Psoas muscle (tissue), 8 donors: ENCODE data around the gene ZNF334. TPM values are rescaled to one million over a fixed set of nuclear protein-coding genes. Genes with fewer than 3 reads are reported as not detected.
A peak's percentile ranks its signal among the peaks of the same experiment; 100 is the strongest.

Experiments used
- ATAC-seq, 4 donors: fragments of 200-7000 bp; cut with Tn5 transposase; one replicate each; pipeline ENCODE4 v1.9.1; 2020; ENCODE audit warnings: moderate library complexity in 3 of 4, mild to moderate bottlenecking in 2 of 4
- DNase-seq, 2 donors: peaks; one replicate each; pipeline ENCODE4 v3.0.0-alpha.2; 2020
- H3K27ac ChIP-seq: fragments of 200-600 bp; one replicate; pipeline ENCODE4 v1.8.0; 2022
- H3K27me3 ChIP-seq, 3 donors: fragments of 200-600 bp in 1 of 3; one replicate each; pipeline versions ENCODE4 v1.6.1 to v1.8.0; 2013 to 2022; ENCODE audit warnings: low read length in 2 of 3, mild to moderate bottlenecking in 2 of 3, moderate library complexity in 1 of 3; ENCODE audit not compliant: insufficient read depth in 3 of 3
- H3K36me3 ChIP-seq, 2 donors: fragments of 200-600 bp in 1 of 2; one replicate each; pipeline versions ENCODE4 v1.6.1 to v1.8.0; 2013 to 2022; ENCODE audit warnings: low read depth in 1 of 2, mild to moderate bottlenecking in 1 of 2, moderate library complexity in 1 of 2; ENCODE audit not compliant: insufficient read depth in 1 of 2
- H3K4me1 ChIP-seq: fragments of 200-600 bp; one replicate; pipeline ENCODE4 v1.8.0; 2022
- H3K4me3 ChIP-seq: fragments of 200-600 bp; one replicate; pipeline ENCODE4 v1.8.0; 2022; ENCODE audit warnings: mild to moderate bottlenecking
- H3K9me3 ChIP-seq: fragments of 200-600 bp; one replicate; pipeline ENCODE4 v1.8.0; 2022
- WGBS, 3 donors: extraction: QIAGEN DNeasy Blood & Tissue Kit; methylation state at CpG; one replicate each; pipeline versions ENCODE4 v1.1.6 to v1.1.7; 2013; 5-methylcytosine and 5-hydroxymethylcytosine counted together
- intact Hi-C, 2 donors: fragments of 100-400 bp; cut with DNase I; formaldehyde crosslinking; loops; one replicate each; pipeline versions ENCODE4 v1.11.0 to v1.14.2; 2022
- polyA plus RNA-seq, 3 donors: library from polyadenylated mRNA; stranded (reverse); fragments of 200-250 nt; gene quantifications; one replicate each; pipeline ENCODE4 v1.2.3, GENCODE V29; 2013
- total RNA-seq, 4 donors: library from RNA; stranded (reverse); fragmentation: NEBNext Ultra II Directional in 2 of 4; extraction: Animal tissue kit (Norgen Biotek cat#: 25700) in 2 of 4; gene quantifications; one replicate each; pipeline versions ENCODE4 v1.2.1 to v1.2.4, GENCODE V29; 2021 to 2023
- TF ChIP-seq, protein P1 (sequence below): fragments of 200-600 bp; IDR thresholded peaks from one replicate; pipeline ENCODE4 v1.8.0; 2022; ENCODE audit warnings: antibody characterized with exemption
- donor health status: healthy with polysubstance abuse.
- donor health status: DM: no; HTN: no; CAD: no; lungs with moderate emphysema.
- donor health status: Bipolar disorder and iron deficiency.
- donor health status: healthy.
- donor health status: DM: yes; HTN: yes; CAD: no.
- donor health status: DM: no; HTN: no; CAD: no.
- donor health status: DM: no; HTN: no; CAD: no.
- donor health status: DM: yes; HTN: yes; CAD: no.

The ZNF334 gene
- total and polyA plus RNA-seq, 7 donors, result 0.10 to 1.0 (median 0.27) TPM

GRCh38 chr20:46559001-46559400 is 45.6 kb upstream of the ZNF334 start:
- Histone ChIP-seq H3K4me1 (peaks cover 5% of the 10 kb centered on the region), H3K36me3 (no peaks in the 10 kb centered on the region), H3K27ac (no peak overlapping the region), H3K9me3 (no peaks in the 10 kb centered on the region), H3K27me3 (peaks cover 0 to 3% (median 0%) of the 10 kb centered on the region in 3 donors), H3K4me3 (no peak overlapping the region)
- no peak for DNase-seq
- WGBS, 3 donors, result 43 to 77% (median 44%) methylated on average over 3 of the region's 3 CpGs
- intact Hi-C loops, result no loop called here
- TF ChIP-seq, protein P1, sequence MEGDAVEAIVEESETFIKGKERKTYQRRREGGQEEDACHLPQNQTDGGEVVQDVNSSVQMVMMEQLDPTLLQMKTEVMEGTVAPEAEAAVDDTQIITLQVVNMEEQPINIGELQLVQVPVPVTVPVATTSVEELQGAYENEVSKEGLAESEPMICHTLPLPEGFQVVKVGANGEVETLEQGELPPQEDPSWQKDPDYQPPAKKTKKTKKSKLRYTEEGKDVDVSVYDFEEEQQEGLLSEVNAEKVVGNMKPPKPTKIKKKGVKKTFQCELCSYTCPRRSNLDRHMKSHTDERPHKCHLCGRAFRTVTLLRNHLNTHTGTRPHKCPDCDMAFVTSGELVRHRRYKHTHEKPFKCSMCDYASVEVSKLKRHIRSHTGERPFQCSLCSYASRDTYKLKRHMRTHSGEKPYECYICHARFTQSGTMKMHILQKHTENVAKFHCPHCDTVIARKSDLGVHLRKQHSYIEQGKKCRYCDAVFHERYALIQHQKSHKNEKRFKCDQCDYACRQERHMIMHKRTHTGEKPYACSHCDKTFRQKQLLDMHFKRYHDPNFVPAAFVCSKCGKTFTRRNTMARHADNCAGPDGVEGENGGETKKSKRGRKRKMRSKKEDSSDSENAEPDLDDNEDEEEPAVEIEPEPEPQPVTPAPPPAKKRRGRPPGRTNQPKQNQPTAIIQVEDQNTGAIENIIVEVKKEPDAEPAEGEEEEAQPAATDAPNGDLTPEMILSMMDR, result no peak
- no peak for ATAC-seq

DNA sequence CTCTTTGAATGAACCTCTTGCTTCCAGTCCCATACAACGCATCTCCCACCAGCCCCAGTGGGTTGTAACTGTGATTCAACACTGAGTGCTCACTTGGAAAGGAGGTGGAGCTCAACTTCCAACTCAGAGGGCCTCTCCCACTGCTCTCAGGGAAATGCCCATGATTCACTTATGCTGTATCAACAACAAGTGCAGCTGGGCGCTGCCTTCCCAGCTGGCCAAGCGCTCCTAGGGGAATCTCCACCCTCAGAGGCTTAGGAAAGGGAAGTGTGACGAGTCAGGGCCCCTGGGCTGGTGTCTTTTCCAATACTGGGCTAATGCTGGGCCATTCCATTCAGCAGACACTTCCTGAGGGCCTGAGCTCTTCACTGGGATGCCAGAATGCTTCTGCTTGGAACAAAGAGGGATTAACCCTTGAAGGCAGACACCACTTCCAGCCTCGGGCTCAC is 45.2 kb upstream of the ZNF334 start:
- Histone ChIP-seq H3K27me3 (peaks cover 0 to 3% (median 0%) of the 10 kb centered on the region in 3 donors), H3K36me3 (no peaks in the 10 kb centered on the region), H3K9me3 (no peaks in the 10 kb centered on the region), H3K4me3 (no peak overlapping the region), H3K4me1 (peaks cover 5% of the 10 kb centered on the region), H3K27ac (no peak overlapping the region)
- ATAC-seq (peak in 3 of 4 donors; percentile 34 to 57 (median 50)), DNase-seq (peak; percentile 50 to 66)
- intact Hi-C loops, result no loop called here
- 33 to 46% (median 34%) methylated on average over 5 of the region's 5 CpGs for WGBS, 3 donors
- TF ChIP-seq, protein P1, result no peak

DNA sequence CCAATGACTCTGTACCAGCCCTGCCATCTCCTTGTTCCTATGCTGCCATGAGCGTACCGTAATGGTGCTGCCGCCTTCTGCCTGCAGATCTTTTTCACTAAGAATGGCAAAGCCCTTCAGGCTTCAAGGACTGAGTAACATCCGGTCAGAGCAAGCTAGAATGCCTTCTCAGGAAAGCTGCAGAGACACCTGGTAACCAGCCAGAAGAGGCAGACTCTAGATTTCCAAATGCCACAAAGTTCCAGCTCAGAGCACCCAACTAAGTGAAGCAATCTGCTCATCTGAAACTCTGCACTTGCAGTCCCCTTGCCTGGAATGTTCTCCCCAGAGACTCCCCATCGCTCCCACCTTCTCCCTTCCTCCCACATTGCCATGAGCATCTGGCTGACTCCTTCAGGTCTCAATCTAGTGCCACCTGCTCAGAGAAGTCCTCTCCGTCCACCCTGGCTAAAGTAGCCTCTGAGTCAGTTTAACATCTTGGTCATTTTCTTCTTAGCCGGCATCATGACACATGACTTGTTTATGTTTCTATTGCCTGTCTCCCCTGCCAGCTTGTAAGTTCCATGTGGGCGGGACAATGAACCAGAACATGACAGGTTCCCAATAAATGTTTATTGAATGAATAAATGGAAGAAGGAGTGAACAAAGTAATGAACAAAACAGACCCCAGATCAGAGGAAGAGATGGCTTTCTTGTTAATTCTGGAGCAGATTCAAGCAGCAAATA is 44.0 kb upstream of the ZNF334 start:
- H3K36me3 ChIP-seq, result no peaks in the 10 kb centered on the region
- H3K4me1 ChIP-seq, result no peaks in the 10 kb centered on the region
- ATAC-seq (no peak), DNase-seq (no peak)
- 56 to 75% (median 58%) methylated on average over 8 of the region's 8 CpGs for WGBS, 3 donors
- H3K27ac ChIP-seq, result no peak overlapping the region
- no peaks in the 10 kb centered on the region for H3K9me3 ChIP-seq
- intact Hi-C loops, result no loop called here
- TF ChIP-seq, protein P1, result no peak
- H3K4me3 ChIP-seq, result no peak overlapping the region
- peaks cover 0 to 3% (median 0%) of the 10 kb centered on the region in 3 donors for H3K27me3 ChIP-seq

DNA sequence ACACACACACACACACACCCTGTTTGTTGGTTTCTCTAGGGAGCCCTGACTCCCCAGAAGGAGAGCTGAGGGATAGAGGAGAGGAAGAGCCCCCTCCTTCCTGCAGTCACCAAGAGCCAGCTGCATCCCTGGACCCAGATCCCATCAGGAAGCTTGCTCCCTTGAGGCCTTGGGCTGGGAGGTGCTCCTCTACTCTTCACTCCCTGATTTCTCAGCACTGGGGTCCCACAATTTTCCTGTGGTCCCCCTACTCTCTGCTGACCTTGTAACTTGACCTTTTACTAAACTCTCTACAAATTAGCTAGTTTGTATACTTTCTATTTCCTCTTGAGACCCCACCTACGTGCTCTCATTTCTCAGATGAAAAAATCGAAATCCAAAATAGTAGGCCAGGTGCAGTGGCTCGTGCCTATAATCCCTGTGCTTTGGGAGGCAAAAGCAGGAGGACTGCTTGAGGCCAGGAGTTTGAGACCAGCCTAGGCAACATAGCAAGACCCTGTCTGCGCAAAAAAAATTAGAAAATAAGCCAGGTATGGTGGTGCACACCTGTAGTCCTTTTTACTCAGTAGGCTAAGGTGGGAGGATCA is 42.1 kb upstream of the ZNF334 start:
- Histone ChIP-seq H3K36me3 (no peaks in the 10 kb centered on the region), H3K9me3 (no peaks in the 10 kb centered on the region), H3K4me3 (no peak overlapping the region), H3K4me1 (no peaks in the 10 kb centered on the region), H3K27ac (no peak overlapping the region), H3K27me3 (peaks cover 0 to 3% (median 0%) of the 10 kb centered on the region in 3 donors)
- WGBS, 3 donors, result 67 to 72% (median 69%) methylated on average over 4 of the region's 4 CpGs
- intact Hi-C loops, result no loop called here
- DNase-seq, result no peak
- TF ChIP-seq, protein P1, result no peak
- ATAC-seq, result no peak
